Activated CD4-positive, alpha-beta T cell treated with anti-CD3 and anti-CD28 coated beads, Interleukin-2, amount 50 U/mL, for 16 hours (primary cell): ENCODE data around the gene PRPF6.

Experiments
- DNase-seq: peaks from one replicate; pipeline ENCODE4 v3.0.0-alpha.2; 2020

PRPF6 gene

DNA sequence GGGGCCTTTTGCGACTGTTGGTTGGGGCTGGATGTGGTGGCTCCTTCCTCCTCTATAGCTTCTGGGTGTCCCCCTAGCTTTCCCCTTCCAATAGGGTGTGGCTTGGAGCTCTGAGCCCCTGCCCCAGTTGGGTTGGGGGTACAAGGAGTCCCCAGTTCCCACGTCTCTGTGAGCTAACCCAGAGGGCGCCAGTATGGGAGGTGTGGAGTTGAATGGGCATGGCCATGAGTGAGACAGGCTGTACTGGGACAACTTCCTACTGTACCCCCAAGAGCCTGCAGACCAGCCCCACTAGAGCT is 56.2 kb downstream of the PRPF6 start:
- DNase-seq, result no peak

DNA sequence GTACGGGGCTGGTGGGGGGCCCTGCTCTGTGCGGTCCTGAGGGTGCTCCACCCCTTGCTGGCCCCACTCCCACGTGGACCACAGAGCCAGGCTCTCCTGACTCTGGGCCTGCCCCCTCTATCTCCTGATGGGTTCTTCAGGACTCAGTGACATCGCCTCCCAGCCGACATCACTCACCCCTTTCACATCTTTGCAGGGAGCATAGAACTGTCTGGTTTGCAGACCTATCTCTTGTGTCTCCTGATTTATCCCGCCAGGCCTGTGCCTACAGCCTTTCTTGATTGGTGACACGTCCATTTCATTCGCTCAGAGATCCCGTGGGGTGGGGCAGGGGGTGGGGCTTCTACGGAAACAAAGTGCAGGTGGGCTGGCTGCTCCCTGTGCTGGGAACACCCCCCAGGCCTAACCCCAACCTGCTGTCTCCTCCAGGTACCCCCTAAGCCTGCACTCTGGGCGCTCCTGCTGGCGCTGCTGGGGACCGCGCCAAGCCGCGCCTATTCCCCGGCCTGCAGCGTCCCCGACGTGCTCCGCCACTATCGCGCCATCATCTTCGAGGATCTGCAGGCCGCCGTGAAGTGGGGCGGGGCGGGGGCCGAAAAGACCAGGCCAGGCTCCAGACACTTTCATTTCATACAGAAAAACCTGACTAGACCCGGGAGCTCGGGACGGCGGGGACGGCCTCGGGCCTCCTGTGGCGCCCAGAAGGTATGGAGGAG is 56.7 kb downstream of the PRPF6 start:
- DNase-seq, result peak; percentile 32

DNA sequence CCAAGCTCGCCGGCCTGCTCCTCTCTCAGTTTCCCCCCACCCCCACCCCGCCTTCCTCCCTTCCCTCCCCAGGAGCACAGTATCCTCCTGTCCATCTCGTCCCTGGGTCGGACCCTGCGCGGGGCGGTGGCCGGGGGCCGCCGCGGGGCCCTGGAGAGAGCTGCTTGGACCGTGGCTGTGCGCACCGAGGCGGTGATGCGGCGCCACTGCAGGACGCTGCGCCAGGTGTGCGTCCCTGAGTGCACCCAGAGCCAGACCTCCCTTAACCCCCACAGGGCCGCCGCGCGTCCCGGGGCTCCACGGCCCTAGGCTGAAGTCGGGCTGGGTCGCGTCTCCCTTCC is 57.3 kb downstream of the PRPF6 start:
- peak; percentile 31 for DNase-seq

DNA sequence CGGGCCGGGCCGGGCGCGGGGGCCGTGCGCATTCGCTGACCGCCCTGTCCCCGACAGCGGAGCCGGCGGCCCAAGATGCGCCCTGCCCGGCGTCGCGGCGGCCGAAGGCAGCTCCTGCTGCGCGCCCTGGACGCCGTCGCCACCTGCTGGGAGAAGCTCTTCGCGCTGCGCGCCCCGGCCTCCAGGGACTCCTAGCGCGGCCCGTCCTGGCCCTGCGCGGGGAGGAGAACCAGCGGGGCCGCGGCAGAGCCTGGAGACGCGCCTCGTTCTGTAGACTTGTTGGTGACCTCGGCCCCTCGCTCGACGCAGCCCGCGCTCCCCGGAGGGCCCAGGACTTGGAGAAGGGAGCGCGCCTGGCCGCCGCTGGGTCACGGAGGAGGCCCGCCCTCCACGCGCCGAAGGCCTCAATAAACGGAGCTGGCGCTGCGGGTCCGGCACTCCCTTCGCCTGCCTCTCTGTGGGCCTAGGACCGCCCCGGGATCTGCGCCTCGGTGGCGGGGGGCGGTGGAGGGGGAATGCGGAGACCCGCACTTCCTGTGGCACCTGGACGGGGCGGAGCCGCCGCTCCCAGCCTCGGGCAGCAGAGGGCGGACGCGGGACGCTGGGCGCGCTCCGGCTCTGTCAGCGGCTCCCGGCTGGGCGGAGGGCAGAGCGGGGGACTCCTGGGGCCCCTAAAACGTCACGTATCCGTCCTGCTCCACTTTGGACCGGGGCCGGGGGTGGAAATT is 57.8 kb downstream of the PRPF6 start:
- DNase-seq, result peak; percentile 74

DNA sequence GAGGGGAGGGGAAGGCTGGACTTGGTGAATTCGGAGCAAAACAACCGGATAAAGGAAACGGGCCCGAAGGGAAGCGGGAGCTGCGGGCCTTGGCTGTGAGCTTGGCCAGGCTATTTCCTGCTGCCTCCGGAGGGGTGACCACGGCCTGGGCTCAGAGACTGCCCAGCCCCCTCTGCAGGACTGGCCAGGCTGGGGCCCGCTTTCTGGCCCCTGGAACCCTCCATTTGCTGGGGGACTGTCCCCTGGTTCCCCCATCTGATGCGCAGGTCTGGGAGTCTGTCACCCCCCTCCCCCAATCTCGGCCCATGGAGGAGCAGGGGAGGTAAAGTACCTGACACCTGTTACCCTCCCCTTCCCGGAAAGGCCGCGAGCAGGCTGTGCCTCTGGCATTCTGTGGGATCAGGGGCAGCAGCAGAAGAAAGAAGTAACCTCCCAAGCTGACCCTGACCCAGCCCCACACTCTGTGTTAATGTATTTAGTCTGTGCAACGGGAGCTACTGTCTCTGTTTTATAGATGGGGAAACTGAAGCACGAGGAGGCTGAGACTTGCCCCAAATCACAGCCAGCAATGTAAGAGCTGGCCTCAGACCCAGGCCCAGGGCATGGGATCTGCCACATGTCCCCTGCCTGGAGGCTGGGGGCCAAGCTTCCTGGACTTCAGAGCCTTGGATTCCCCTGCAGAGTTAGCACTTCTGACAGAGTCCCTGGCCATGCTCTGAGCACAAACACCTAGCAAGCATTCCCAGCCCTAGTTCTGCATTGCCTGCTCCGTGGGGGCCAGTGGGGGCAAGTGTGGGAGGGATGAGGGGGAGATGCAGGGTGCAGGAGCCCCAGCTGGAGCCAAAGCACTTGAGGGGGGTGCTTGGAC is 58.6 kb downstream of the PRPF6 start:
- DNase-seq, result no peak

DNA sequence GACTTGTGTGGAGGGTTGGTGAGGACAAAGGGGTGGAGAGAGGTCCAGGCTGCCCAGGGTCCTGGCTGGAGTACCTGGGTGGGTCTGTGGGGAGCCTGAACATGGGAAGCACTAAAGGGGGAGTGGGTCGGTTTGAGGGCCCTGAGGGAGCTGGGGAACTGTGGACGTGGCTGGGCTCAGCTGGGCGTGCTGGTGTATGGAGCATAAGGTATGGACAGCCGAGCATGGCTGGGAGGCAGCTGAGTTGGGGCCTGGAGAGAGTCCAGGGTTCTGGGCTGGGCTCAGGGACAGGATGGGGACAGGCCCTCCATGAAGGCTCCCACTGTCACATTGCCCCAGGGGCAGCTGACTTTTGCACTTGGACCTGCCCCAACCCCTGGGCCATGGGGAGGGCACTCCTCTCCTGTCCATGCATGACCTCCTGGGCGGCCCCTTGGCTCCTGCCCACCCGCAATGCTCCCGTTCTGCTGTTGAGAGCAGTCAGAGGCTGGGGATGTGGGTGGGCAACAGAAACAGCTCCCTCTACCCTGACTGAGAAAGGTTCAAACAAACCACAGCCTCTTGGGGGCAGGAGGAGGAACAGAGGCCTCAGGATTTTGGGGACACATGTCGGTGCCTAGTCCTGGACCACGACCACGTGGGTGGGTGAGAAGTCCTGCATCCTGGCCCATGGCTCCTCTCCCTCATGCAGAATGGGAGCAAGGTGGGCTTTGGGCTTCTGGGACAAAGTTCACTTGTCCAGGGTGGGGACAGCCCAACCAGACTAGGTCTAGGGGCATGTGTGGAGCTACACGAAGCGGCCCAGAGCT is 59.5 kb downstream of the PRPF6 start:
- no peak for DNase-seq

DNA sequence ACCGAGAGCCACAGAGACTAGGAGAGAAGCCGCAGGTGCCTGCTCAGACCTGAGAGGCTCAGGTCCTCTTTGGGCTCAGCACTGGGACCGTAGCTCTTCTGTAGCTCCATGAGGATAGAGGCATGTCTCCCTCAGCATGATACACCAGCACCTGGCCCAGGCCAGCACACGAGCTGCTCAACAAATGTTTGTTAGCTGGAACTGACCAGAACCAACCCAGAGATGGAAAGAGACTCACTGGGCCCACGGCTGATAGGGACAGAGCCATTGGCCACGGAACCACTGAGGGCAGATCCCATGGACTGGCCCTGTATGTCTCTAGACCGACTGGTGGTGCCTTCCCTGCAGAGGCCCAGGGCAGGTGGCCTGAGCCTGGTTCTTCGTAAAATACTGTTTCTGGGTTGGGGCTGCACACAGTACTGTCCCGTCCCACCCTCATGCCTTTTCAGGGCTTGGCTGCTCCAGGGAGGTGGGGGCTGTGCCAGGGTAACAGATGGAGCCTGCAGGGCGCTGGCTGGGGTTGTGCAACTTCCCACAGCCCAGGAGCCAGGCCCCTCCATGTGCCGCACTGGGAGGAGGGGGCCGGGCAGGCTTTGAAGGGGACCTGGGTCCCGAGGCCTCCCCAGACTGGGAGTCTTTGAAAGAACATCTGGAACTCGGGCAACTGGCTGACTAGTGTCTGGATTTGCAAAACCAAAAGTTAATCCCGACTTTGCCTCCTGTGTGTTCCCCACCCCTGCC is 60.3 kb downstream of the PRPF6 start:
- DNase-seq, result no peak

DNA sequence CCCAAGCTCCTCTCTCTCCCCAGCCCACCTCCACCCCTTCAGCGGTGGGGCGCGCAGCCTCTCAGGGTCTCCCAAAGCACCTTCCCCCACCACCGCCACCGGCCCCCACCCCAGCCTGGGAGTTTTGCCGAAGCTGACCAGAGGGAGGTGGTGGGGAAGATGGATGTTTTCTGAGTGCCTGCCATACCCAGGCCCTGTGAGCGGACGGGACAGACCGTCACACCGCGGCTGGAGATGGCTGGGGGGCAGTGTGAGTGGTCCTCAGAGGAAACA is 60.8 kb downstream of the PRPF6 start:
- DNase-seq, result no peak

DNA sequence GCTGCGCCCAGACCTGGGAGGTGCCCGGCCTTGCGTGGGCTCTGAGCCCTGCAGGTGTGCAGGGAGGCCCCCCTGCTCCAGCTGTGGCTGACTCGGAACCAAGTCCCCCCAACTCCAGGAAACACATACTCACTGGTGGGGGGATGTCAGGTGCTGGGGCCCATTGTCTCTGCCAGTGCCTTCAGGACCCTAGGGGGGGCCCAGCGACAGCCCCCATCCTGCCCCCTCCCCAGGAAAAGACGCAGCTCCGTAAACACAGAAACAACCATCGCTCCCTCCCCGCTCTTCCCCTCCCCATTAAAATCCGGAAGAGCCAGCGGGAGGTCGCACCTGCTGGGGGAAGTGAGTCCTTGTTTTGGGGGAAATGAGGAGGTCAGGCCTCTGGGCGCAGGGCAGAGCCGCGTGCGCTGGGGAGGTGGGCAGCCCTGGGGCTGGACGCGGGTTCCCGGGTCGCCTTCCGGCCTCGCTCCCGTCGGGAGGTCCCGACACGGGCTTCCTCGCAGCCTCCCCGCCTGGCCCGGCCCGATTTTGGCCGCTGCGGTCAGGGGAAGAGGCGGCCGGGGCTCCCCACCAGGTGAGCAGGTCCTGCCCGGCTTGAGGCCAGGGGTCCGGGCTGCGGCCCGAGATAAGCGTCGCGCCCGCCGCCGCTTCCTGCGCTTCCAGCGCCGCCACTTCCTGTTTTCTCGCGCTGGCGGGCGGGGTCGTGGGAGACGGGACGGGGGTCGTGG is 61.3 kb downstream of the PRPF6 start:
- DNase-seq, result no peak

DNA sequence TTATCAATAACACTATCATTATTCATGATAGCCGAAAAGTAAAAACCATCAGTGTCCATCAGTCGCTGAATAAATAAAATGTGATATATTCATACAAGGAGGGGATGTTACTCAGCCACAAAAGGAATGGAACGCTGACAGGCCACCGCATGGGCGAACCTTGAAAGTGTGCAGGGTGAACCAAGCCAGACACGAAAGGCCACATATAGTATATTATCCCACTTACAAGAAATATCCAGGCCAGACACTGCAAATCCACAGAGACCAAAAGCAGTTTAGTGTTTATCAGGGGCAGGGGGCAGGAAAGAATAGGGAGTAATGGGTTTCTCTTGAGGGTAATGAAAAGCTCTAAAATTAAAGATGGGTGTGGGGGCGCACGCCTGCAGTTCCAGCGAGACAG is 62.8 kb downstream of the PRPF6 start:
- no peak for DNase-seq

DNA sequence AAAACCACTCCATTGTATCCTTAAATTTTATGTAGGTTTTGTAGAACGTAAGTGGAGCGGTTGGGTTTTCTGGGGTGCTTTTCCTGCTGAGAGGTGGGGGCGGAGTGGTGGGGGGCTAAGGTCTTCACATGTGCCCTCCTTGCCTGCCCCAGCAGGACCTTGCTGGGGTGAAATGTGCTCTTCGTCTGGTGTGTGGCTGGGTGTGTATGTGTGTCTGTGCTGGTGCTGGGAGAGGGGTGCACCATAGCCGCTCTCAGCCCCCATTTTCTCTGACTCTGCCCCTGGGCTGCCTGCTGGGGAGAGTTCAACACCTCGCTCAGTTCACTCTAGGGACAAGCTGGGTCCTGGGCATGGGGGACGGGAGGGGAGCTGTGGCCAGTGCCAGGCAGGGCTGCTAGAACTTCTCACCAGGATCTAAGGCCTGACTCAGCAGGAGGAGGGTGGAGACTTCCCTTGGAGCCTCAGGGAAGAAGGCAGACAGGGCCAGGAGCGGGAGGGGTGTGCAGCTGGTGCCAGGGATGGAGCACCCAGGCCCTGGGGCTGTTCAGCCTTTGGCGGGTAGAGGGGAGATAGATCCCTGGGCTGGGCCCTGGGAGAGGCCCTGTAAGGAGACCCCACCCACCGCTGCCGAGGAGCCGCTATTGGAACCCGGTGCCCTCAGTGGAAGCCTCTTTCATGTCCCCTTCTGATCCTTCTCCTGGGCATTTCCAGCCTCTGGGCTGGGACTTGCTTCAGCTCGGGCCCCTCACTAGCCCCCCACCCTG is 63.7 kb downstream of the PRPF6 start:
- no peak for DNase-seq

DNA sequence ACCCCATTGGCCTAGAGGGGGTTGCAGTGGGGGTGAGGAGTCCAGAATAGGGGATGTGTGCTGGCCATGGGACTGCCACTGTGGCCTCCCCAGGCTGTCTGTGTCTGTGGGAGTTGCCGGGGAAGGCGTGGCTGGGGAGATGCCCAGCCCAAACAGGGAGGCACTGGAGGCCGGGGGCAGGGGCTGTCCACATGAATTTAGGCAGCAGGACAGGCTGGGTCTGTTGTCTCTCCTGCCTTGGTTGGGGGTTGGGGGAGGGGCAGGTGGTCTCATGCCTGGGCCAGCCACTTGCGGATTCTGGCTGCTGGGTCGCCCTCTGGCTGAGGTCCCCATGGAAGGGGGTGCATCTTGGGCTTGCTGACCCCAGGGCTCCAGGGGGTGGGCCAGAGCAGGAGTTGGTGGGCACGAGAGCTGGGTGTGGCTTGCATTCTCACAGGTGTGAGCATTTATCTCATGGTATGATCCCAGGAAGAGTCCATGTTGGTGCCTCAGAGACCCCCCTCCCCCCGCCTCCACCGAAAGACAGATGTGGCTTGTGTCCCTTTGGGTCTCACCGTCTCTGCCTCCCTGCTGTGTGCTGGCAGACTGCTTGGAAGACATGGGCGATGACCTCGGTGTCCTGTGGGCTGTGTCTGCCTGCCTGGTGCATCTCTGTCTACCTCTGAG is 64.5 kb downstream of the PRPF6 start:
- DNase-seq, result no peak

DNA sequence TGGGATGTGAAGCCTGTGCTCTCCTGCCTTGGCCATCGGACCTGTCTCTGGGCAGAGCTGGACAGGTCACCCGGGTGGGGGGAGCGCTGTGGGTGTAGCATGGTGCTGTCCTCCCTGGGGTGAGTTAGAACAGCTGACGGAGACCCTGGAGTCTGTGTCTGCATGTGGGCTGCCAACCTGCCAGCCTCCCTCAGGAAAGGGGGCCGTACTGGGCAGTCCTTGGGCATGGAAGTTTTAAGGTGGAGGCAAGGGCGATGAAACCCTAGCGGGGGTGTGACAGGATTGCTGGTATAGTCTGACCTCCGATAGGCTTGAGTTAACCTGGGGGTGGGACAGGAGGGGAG is 66.1 kb downstream of the PRPF6 start:
- no peak for DNase-seq

DNA sequence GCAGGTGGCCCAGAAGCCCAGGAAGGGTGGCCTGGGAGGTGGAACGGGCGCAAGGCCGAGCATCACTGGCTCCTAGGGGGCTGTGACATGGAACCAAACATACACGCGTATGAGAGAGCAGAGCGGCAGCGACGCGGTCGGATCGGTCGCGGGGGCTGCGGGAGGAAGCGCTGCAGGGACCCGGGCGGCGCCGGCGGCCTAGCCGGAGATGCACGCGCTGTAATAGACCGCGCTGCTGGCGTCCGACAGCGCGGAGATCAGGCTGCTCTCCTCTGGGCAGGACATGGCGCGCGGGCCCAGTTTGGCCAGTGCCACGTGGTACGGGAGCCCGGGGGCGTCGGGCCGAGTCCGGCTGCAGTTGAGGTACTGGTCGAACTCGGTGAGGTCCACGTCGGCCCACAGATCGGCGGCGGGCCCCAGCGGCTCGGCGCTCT is 67.1 kb downstream of the PRPF6 start:
- DNase-seq, result no peak

DNA sequence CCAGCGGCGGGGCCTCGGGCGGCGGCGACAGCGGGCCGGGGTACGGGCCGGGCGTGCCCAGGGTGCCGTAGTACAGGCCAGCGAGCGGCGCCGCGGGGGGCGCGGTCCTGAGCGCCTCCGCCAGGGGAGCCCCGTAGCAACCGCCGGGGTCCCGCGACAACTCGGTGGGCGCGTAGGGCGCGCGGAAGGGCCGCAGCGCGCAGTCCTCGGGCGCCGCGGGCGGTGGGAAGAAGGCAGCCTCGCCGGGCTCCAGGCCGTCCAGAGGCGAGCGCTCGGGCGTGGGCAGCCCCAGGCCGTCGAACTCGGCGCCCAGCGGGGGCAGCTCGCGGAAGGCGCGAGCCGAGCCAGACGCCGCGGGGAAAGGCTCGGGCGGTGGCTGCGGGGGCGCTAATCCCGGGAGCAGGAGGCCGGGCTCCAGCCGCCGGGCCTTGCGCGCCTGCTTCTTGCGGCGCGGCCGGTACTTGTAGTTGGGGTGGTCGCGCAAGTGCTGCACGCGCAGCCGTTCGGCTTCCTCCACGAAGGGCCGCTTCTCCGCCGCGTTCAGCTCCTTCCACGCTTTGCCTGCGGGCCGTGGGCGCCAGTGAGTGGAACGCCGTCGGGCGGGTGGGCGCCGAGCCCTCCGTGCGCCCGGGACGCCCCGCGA is 67.6 kb downstream of the PRPF6 start:
- no peak for DNase-seq

DNA sequence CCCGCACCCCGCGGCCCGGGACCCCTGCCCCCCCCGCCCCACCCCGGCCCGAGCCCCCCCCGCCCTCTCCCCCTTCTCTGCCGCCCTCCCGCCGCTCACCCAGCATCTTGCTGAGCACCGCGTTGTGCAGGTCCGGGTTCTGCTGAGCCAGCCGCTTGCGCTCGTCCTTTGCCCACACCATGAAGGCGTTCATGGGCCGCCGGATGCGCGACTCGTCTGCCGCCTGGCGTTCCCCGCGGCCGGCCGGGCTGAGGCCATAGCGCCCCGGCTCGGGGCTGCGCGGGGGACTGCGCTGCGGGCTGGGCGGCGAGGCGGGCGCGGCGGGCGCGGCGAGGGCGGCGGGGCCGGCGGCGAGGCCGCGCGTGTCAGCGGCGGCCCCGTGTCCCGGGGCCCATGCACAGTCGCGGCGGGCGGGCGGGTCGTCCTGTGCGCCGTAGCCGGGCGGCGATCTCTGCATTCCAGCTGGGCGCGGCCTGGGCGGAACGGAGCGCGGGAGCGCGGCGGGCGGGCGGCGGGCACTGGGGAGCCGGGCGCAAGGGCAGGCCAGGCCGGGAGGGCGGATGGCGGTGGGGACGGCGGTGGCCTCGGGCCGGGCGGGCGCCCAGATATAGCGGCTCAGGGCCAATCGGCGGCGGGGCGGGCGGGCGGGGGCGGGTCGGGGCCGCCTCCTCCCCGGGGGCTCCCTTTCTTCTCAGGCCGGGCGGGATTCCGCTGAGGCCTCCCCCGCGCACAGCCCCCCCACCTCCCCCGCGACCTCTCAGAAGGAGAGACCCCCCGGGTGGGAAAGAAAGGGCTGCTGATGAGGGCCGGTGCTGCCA is 68.3 kb downstream of the PRPF6 start, which contains the start of gene SOX18:
TSS of gene SOX18 (minus strand) at position 580 of the 818 bp plus-strand sequence. CDS start at position 457, 123 bp downstream.
- DNase-seq, result peak; percentile 45

DNA sequence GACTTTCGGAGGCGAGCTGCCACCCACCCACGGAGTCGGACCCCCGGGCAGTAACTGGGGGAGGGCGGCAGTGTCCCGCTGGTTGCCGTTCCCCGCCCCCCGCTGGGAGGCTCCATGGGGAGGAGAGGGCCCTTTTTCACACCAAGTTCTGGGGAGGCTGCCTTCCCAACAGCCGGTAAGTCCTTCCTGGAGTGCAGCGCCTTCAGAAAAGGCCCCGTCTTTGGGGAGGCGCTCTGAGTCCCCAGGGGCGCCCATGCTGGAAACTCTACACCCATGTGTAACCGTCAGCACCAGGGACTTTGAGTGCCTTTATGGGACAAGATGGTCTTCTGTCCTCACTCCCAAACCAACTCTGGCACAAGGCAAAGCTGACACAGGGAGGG is 68.9 kb downstream of the PRPF6 start:
- no peak for DNase-seq

DNA sequence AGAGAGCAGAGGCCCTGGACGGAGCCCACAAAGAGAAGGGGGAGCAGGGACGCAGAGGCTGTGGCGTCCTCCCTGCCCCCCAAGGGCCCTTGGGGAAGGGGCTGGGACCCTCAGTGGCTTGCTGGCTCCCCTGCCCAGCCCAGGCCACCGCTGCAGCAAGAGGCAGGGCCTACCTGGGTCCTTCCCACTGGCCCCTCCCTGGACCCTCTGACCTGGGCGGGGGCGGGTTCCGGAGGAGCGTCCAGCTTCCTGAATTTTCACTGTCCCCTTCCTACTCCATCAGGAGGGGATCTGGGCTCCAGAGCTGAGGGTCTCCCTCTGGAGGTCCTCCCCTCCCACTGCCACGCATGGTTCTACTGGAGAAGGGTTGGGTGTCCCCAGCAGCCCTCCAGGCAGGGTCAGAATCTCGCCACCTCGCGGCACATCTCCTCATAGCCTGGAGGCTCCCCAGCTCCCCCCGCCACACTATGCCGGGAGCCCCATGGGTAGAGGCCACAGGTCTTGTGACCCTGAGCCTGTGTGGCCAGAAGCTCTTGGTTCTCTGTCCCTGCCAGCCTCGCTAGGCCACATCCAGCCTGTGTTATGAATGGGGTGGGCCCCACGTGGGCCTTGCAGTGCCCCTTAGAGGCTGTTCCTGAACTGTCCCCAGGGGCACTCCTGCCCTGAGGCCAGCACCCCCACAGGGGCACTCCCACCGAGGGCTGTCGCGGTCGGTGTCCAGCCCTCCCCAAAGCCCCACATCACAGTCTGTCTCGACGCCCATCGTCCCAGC is 69.5 kb downstream of the PRPF6 start:
- no peak for DNase-seq
